Inferior parietal cortex (tissue), 1 donor: ENCODE measurements around the gene PYGB.

ENCODE experiments used
- DNase-seq: peaks from one replicate; pipeline ENCODE4 v3.0.0-alpha.2; 2016; ENCODE audit errors: extremely low spot score

Gene PYGB

DNA sequence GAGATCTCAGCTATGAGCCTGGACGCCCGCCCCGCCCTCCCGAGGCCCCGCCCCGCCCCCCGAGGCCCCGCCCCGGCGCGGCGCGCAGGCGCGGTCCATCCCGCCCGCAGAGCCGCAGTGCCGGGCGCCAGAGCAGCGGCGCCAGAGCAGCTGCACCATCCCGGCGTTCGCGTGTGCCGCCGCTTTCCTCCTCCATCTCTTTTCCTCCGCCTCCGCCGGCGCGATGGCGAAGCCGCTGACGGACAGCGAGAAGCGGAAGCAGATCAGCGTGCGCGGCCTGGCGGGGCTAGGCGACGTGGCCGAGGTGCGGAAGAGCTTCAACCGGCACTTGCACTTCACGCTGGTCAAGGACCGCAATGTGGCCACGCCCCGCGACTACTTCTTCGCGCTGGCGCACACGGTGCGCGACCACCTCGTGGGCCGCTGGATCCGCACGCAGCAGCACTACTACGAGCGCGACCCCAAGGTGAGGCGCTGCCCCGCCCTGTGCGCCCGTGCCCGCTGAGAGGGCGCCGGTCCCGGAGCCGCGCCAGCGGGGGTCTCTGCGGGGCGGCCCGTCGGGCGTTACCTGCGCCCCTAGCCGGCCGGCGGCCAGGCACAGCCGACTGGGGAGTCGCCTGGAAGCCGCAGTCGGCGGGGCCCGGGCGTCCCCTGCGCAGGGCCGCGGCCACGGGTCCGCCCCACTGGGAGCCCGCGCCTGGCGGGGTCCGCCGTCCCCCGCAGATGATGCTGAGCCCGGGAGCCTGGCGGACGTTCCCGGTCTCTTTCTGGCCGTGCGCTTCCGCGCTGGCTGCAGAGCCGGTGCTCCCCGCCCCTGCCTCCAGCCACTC lies at the start of gene PYGB:
Gene PYGB (plus strand): TSS at position 130 of the 830 bp plus-strand sequence. CDS start 94 bp downstream, at position 224.
- peak; percentile 76 for DNase-seq

DNA sequence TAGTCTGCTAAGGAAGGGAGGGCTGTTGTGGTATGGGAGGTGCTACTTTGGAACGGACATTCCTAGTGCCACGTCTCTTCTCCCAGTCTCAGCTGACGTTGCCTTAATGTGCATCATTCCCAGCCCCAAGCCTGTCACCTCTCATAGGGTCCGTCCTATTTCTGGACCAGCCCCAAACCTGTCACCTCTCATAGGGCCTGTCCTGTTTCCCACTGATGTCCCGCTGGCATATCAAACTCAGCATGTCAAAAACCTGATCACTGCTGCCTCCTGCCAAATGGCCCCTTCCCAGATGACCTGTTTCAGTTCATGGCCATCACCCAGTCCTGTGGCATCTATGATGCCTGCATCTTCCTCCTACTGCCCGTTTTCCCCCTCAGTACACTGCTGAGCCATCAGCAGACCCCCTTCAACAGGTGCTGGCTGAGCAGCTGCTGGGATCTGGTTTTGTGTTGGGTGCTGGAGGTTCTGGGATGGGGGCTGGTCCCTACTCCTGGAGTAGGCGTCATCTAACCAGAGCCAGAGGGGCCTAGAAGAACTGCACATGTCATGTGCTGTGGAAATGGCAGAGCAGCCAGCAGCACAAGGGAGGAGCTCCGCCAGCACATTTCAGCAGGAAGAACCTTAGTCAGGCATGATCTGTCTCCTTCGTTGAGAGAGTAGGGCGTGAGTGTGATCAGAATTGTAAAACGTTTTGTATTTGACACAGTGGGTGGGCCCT lies 49.1 kb upstream of the PYGB start:
- DNase-seq = no peak

- no peak for DNase-seq
Observed at GRCh38 chr20:25199473-25200260, 48.2 kb upstream of the PYGB start.

GRCh38 chr20:25203089-25203488 lies 44.8 kb upstream of the PYGB start:
- DNase-seq = no peak

DNA sequence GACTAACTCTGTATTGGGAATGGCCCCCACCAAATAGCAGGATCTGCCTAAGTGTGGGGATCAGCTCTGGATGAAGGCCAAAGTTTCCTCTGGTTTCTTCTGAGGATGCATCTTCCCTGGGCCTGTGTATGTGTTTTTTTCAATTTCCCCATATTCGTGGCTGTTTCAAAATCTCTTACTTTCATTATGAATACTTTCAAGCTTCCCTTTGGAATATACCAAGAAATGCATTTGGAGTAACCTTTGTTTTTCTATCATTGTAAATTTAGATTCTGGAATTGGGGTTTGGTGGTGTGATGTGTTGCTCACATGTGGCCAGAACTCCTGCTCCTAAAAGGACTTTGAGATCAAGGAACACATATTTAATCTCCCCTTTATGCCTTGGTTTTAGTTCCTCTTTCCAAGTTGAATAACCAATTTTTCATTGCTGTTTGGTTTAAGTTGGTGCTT lies 44.0 kb upstream of the PYGB start:
- no peak for DNase-seq

DNA sequence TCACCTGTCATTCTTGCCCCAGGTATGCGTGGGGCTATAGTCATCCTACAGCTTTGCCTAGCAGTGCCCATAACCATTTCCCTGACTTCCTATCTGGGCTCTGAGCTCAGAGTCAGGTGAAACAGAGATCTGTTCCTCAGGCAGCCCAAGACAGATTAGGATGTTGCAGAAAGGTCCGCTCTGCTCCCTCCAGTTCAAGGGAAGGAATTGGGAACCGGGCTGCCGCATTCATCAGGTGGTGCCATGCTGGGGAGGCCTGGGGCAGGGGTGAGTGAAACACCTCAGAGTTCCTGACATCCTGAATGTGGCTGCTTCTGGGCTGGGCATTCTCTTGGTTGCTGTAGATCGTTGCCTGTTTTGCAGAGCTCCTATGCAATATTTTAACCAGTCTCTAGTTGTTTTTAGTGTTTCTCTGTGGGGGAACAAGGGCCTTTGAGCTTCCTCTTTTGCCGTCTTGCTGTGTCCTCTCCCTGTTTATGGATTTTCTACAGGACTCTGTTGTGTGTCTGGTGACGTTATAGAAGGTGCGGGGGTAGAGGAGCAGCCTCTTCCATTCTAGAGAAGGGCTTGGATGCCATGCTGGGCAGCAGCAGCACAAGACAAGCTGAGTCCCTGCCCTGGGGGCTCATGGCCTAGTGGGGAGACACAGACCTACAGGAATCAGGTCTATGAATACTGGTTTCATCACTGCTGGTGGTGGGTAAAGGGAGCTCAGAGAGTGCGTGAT lies 43.2 kb upstream of the PYGB start:
- no peak for DNase-seq

GRCh38 chr20:25205277-25206062 lies 42.4 kb upstream of the PYGB start:
- no peak for DNase-seq

DNA sequence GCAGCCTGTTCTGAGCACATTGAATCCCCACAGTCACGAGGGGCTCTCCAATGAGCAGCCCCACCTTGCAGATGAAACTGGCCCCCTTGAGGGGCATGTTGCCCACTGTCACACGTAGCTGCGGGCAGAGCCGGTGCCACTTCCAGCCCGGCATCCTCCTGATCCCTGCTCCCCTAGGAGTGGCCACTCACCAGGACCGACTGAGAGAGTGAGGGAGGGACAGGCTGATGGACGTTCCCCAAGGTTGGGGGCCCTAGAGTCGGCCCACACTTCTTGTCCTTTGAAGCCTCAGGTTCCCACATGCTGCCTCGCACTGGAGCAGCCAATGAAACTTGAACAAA lies 41.9 kb upstream of the PYGB start:
- DNase-seq = no peak

- no peak for DNase-seq
Observed at GRCh38 chr20:25206548-25206947, 41.3 kb upstream of the PYGB start.

GRCh38 chr20:25207149-25207959 lies 40.5 kb upstream of the PYGB start:
- no peak for DNase-seq

GRCh38 chr20:25207960-25208534 lies 39.8 kb upstream of the PYGB start:
- no peak for DNase-seq

DNA sequence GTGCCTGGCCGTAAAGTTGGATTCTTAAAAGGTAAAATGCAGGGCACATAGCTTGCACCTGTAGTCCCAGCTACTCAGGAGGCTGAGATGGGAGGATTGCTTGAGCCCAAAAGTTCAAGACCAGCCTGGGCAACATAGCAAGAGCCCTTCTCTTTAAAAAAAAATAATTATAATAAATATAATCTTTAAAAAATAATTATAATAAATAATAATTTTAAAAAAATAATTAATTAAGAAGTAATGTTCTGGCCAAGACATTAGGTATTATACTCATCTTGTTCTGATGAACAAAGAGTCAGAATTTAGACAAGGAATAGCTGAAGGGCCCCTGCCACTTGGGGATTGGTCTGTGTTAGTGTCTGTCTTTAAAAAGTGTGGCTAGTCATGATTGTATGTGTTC lies 38.5 kb upstream of the PYGB start:
- DNase-seq = no peak

DNA sequence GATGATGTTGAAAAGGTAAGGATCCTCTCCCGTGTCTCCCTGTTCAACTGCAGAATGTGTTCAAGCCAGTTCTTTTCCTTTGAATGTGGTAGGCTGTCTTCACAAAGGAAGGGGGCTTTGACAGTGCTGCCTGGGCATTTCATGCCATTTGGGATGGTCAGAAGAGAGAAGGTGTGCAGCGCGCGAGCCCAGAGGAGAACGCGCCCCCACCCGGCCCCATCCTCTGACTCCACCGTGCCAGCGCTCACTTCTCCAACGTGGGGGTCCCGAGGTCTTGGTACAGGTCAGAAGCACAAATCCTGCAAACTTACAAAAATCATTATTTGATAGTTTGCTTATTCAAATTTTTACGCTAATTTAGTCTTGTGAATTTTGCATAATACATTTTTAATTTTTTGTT lies 38.0 kb upstream of the PYGB start:
- no peak for DNase-seq

DNA sequence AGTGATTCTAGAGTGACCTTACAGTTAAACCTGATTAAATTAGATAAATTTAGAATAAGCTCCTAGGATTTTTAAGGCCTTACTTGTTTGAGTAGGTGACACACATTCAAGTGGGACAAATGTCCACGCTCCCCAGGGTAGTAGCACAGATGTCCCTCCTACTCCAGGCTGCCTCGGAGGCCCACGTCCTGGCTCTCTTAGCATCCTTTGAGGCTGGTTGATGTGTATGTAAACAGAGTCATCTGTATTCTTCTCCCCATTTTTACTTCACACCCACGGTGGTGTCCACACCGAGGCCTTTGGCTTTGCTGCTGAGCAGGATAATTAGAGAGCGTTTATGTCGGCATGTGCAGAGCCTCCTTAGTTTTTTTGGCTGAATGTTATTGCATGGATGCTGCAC lies 36.6 kb upstream of the PYGB start:
- DNase-seq = no peak

- no peak for DNase-seq
Observed at GRCh38 chr20:25212242-25212641, 35.6 kb upstream of the PYGB start.

DNA sequence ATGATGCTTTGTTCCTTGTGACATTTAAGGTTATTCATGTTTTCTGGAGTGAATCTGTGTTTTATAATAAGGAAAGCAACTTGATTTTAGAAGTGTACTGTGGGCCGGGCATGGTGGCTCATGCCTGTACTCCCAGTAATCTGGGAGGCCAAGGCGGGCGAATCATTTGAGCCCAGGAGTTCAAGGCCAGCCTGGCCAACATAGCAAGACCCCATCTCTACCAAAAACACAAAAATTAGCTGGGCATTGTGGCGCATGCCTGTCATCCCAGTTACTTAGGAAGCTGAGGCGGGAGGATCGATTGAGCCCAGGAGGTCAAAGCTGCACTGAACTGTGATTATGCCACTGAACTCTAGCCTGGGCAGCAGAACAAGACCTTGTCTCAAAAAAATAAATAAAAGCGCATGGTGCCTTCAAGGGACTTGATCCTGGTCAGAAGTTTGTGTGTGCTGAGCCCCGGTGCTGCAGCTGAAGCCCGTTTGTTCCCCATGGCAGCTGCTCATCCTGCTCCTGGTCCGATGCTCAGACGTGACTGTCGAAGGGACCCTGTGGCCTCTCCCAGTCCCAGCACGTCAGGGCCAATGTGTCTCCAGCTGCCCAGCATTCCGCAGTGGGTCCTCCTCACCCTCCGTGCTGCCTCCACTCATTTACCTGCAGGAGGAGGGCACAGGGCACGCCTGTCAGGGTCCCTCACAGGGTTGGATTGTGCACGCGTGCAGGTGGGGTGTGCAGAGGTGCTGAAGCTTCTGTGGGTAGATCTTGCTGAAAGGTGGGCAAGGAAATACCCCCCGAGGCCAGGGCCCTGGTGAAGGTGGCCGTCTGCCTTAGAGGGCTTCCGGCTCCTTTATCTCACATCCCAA lies 34.1 kb upstream of the PYGB start:
- no peak for DNase-seq

- no peak for DNase-seq
Observed at GRCh38 chr20:25214426-25214790, 33.5 kb upstream of the PYGB start.

DNA sequence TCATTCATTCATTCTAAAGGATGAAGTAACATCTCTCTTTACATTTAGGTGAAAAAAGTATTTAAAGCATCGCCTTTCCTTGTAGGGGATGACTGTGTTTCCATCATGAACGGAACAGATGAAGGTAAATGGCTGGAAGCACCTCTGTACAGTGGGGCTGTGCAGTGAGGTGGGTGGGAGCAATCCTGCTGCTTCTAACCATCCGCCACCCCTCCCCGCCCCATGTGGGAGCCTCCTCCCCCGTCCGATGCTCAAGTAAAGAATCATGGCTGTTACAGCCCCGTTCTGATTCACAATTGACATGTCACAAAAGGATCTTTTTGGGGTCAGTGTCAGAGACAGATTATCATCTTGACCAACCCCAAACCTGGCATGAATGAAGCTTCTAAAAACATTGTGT lies 33.1 kb upstream of the PYGB start:
- DNase-seq = no peak

DNA sequence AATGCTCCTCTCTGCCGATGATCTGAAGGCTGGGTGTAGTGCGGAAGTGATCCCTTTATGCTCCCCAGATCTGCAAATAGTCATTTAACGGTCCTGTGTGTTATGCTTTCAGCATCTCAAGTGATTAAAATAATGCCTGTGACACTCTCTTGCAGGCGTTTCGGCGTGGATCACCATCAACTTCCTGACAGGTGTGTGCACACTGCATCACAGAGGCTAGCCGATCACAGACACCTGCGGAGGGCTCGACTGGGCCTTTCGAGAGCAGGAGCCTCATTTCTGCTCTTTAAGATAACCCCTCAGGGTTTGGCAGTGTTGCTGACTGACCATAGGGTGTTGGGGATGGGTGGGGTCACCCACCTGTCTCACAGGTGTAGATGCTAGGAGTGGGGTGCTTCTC lies 32.4 kb upstream of the PYGB start:
- DNase-seq = no peak
